ENCODE results near the gene IL1R2. TPM values are rescaled to one million over a fixed set of nuclear protein-coding genes. Genes with fewer than 3 reads are reported as not detected.

IL1R2 gene
- total and polyA plus RNA-seq, 2 of the 13 experiments (the other 11 are each of a cell fraction or from before 2014, with no cell fraction given) = 3.6 to 7.3 TPM

GRCh38 chr2:102051692-102052277 is 60.0 kb downstream of the IL1R2 start:
- ChIA-PET CTCF (ENCODE audit: low intra/inter-chr PET ratio, low total read pairs) (no interaction called here), POLR2A (no interaction called here)
- H3K27me3 ChIP-seq (ENCODE audit: control insufficient read depth in 1 of 2, insufficient read depth in 2 of 2, low read length in 2 of 2) = no peaks in the 10 kb centered on the region
- H3K4me1 ChIP-seq (ENCODE audit: insufficient read depth, low read length) = peaks cover 87% of the 10 kb centered on the region
- H3K27ac ChIP-seq (ENCODE audit: extremely low read length, insufficient read depth, low read length) = no peak overlapping the region
- no peak overlapping the region for H3K4me2 ChIP-seq (ENCODE audit: low read depth, low read length)
- no peak for FAIRE-seq
- no peaks in the 10 kb centered on the region for H3K36me3 ChIP-seq (replicated peaks in 1 of 2; ENCODE audit: control insufficient read depth in 1 of 2, insufficient read depth in 2 of 2, low read length in 2 of 2)
- TF ChIP-seq IRF1 (CRISPR knock-in tag; IDR thresholded peaks at IDR 0.05; ENCODE audit: low read depth) (no peak), RFXAP (CRISPR knock-in tag; IDR thresholded peaks at IDR 0.05; ENCODE audit: borderline replicate concordance) (no peak), ZSCAN25 (CRISPR knock-in tag; IDR thresholded peaks at IDR 0.05) (no peak), MAFG (CRISPR knock-in tag; IDR thresholded peaks at IDR 0.05) (no peak), LCORL (IDR thresholded peaks at IDR 0.05) (no peak), LCORL (CRISPR knock-in tag; IDR thresholded peaks at IDR 0.05) (no peak)
- in situ Hi-C loops (cut with HindIII; ENCODE audit: extremely low pct_ligation_motif_present, low pct_unique_long_range_greater_than_20kb) = no loop called here
- H3K9ac ChIP-seq (ENCODE audit: insufficient read depth, low read depth, low read length) = no peak overlapping the region
- H3K4me3 ChIP-seq (replicated peaks in 1 of 3; ENCODE audit: insufficient read depth in 1 of 3, low read depth in 2 of 3, low read length in 3 of 3) = no peak overlapping the region
- no peaks in the 10 kb centered on the region for H3K9me3 ChIP-seq (ENCODE audit: low read length)
- H2AFZ ChIP-seq (ENCODE audit: low read length) = no peak overlapping the region
- no TSS peak for BruUV-seq (replicated peaks)
- 96% methylated on average over 7 of the region's 7 CpGs for WGBS (ENCODE audit: low lambda C conversion rate)
- no peak for ATAC-seq
- intact Hi-C loops (cut with micrococcal nuclease; ENCODE audit: unreplicated experiment) = no loop called here
- H3K79me2 ChIP-seq (ENCODE audit: insufficient read depth, low read length) = no peaks in the 10 kb centered on the region
- H4K20me1 ChIP-seq (ENCODE audit: insufficient read depth, low read length) = no peaks in the 10 kb centered on the region
- DNase-seq (ENCODE audit: low spot score) = no peak

GRCh38 chr2:102052365-102052764 is 60.6 kb downstream of the IL1R2 start:
- in situ Hi-C loops (cut with HindIII; ENCODE audit: extremely low pct_ligation_motif_present, low pct_unique_long_range_greater_than_20kb) = no loop called here
- POLR2A ChIA-PET = no interaction called here
- FAIRE-seq = no peak

More at GRCh38 chr2:102052365-102052764, 60.6 kb downstream of the IL1R2 start:
- Histone ChIP-seq H3K4me3 (replicated peaks in 1 of 3; ENCODE audit: insufficient read depth in 1 of 3, low read depth in 2 of 3, low read length in 3 of 3) (no peak overlapping the region), H3K36me3 (replicated peaks in 1 of 2; ENCODE audit: control insufficient read depth in 1 of 2, insufficient read depth in 2 of 2, low read length in 2 of 2) (no peaks in the 10 kb centered on the region), H3K27me3 (ENCODE audit: control insufficient read depth in 1 of 2, insufficient read depth in 2 of 2, low read length in 2 of 2) (no peaks in the 10 kb centered on the region), H3K27ac (ENCODE audit: extremely low read length, insufficient read depth, low read length) (no peak overlapping the region), H2AFZ (ENCODE audit: low read length) (no peak overlapping the region), H3K79me2 (ENCODE audit: insufficient read depth, low read length) (no peaks in the 10 kb centered on the region), H4K20me1 (ENCODE audit: insufficient read depth, low read length) (no peaks in the 10 kb centered on the region), H3K4me1 (ENCODE audit: insufficient read depth, low read length) (peaks cover 87% of the 10 kb centered on the region), H3K4me2 (ENCODE audit: low read depth, low read length) (no peak overlapping the region), H3K9ac (ENCODE audit: insufficient read depth, low read depth, low read length) (no peak overlapping the region), H3K9me3 (ENCODE audit: low read length) (no peaks in the 10 kb centered on the region)
- ATAC-seq (no peak), DNase-seq (ENCODE audit: low spot score) (no peak)
- CTCF ChIA-PET (ENCODE audit: low intra/inter-chr PET ratio, low total read pairs) = no interaction called here
- TF ChIP-seq ZMYM2 (CRISPR knock-in tag; IDR thresholded peaks at IDR 0.05) = no peak
- 0 out of 2 replicates have a peak, but pooled peaks have one; percentile 50 for TF ChIP-seq FOXO4 (CRISPR knock-in tag; conservative IDR thresholded peaks at IDR 0.05)
- TF ChIP-seq KDM5A (IDR thresholded peaks at IDR 0.05; ENCODE audit: borderline replicate concordance, low read length) = no peak
- BruUV-seq (replicated peaks) = no TSS peak
- WGBS (ENCODE audit: low lambda C conversion rate) = 97% methylated on average over 4 of the region's 4 CpGs
- intact Hi-C loops (cut with micrococcal nuclease; ENCODE audit: unreplicated experiment) = no loop called here
